ENCODE measurements around the gene KAT8. TPM values are rescaled to one million over a fixed set of nuclear protein-coding genes. Genes with fewer than 3 reads are reported as not detected.

Gene KAT8
- total and polyA plus RNA-seq, 2 of the 13 experiments (the other 11 are each of a cell fraction or from before 2014, with no cell fraction given), result 79.0 to 84.2 TPM

GRCh38 chr16:31108035-31108793, 9.2 kb upstream of the KAT8 start, which contains the start of gene BCKDK (continued):
- TF ChIP-seq ZNF652 (CRISPR knock-in tag; IDR thresholded peaks at IDR 0.05; ENCODE audit: borderline replicate concordance, low read depth) (no peak; the same call in 1 of the 2 replicates), MTF1 (CRISPR knock-in tag; IDR thresholded peaks at IDR 0.05) (no peak), ZNF207 (IDR thresholded peaks at IDR 0.05; ENCODE audit: borderline replicate concordance) (no peak), FIP1L1 (IDR thresholded peaks at IDR 0.05; ENCODE audit: borderline replicate concordance, insufficient read depth, low read depth, low read length) (0 out of 2 replicates have a peak, but pooled peaks have one; percentile 59), ZNF441 (CRISPR knock-in tag; IDR thresholded peaks at IDR 0.05; ENCODE audit: borderline replicate concordance) (peak; percentile 40; the same call in 1 of the 2 replicates), TCF12 (IDR thresholded peaks at IDR 0.05) (no peak), TCF12 (CRISPR knock-in tag; IDR thresholded peaks at IDR 0.05) (peak; percentile 75), TIGD3 (CRISPR knock-in tag; IDR thresholded peaks at IDR 0.05; ENCODE audit: borderline replicate concordance) (no peak), HOMEZ (CRISPR knock-in tag; IDR thresholded peaks at IDR 0.05; ENCODE audit: low read depth) (no peak), ZNF530 (CRISPR knock-in tag; IDR thresholded peaks at IDR 0.05; ENCODE audit: low read depth) (0 out of 2 replicates have a peak, but pooled peaks have one; percentile 25), ZNF280D (CRISPR knock-in tag; IDR thresholded peaks at IDR 0.05) (no peak), ZNF746 (CRISPR knock-in tag; IDR thresholded peaks at IDR 0.05) (peak; percentile 51), BCL3 (CRISPR knock-in tag; IDR thresholded peaks at IDR 0.05) (peak; percentile 77; the same call in 1 of the 2 replicates), CERS6 (CRISPR knock-in tag; IDR thresholded peaks at IDR 0.05) (no peak), EHMT2 (IDR thresholded peaks at IDR 0.05; ENCODE audit: borderline replicate concordance, low read depth, low read length) (no peak), ZFP37 (CRISPR knock-in tag; IDR thresholded peaks at IDR 0.05; ENCODE audit: borderline replicate concordance) (no peak), PLRG1 (conservative IDR thresholded peaks at IDR 0.05) (no peak), EZH2 (conservative IDR thresholded peaks at IDR 0.05; ENCODE audit: low read depth, low read length) (no peak), KLF12 (CRISPR knock-in tag; IDR thresholded peaks at IDR 0.05; ENCODE audit: borderline replicate concordance) (peak; percentile 96), ZBTB7B (CRISPR knock-in tag; IDR thresholded peaks at IDR 0.05) (peak; percentile 69), IRF2 (CRISPR knock-in tag; IDR thresholded peaks at IDR 0.05) (peak; percentile 93), SALL1 (CRISPR knock-in tag; IDR thresholded peaks at IDR 0.05) (peak; percentile 84)

Measured in HepG2 (cell line).